GM12878 (cell line): ENCODE measurements around the gene CLSTN2. TPM values are rescaled to one million over a fixed set of nuclear protein-coding genes. Genes with fewer than 3 reads are reported as not detected.

Experiments used
- ATAC-seq: fragments of 200-7000 bp; cut with Tn5 transposase; 3 replicates; pipeline ENCODE4 v1.9.1; 2020; ENCODE audit warnings: mild to moderate bottlenecking, moderate library complexity
- BruUV-seq: library from RNA; stranded (reverse); fragments of 400-500 nt; replicated peaks from 2 replicates; lab custom pipeline; 2021; lab: Mats Ljungman, UMichigan
- CTCF ChIA-PET: fragments of 300-600 bp; sonication (Branson Sonifier 250); formaldehyde crosslinking; extraction: SDS; loops from one replicate; lab custom pipeline; 2021; ENCODE audit warnings: inconsistent platforms; lab: Yijun Ruan, JAX
- POLR2A ChIA-PET: fragments of 350-600 bp; formaldehyde crosslinking; extraction: SDS; loops from one replicate; lab custom pipeline; 2021; ENCODE audit warnings: inconsistent platforms; lab: Charles Lee
- RAD21 ChIA-PET: fragments of 300-600 bp; sonication (Branson Sonifier 250); formaldehyde crosslinking; loops from one replicate; lab custom pipeline; 2023; ENCODE audit warnings: antibody characterized with exemption; ENCODE audit not compliant: unreplicated experiment; lab: Charles Lee
- SMC1A ChIA-PET: fragments of 300-600 bp; sonication (Branson Sonifier 250); formaldehyde crosslinking; loops from one replicate; lab custom pipeline; 2023; ENCODE audit not compliant: unreplicated experiment, uncharacterized antibody; lab: Charles Lee
- DNase-seq: peaks from one replicate; pipeline ENCODE4 v3.0.0-alpha.2; 2011; ENCODE audit warnings: low read depth, low spot score
- FAIRE-seq: peaks from 3 replicates; lab custom pipeline; 2011; peaks lifted over from hg19 to GRCh38; lab: Jason Lieb, UNC
- H2AFZ ChIP-seq: 2 replicates; pipeline ENCODE4 v1.6.0; 2011; ENCODE audit warnings: low read depth, low read length, control low read depth; ENCODE audit not compliant: control insufficient read depth
- H3K27ac ChIP-seq: 2 replicates; pipeline ENCODE4 v1.5.1; 2011; ENCODE audit warnings: control low read depth; ENCODE audit not compliant: control insufficient read depth, insufficient read depth
- H3K27me3 ChIP-seq, 2 experiments: replicated peaks in 1 of 2; 2 replicates each; pipeline versions ENCODE4 v1.6.0 to v1.6.1; 2011; ENCODE audit warnings: low read length in 1 of 2; ENCODE audit not compliant: control insufficient read depth in 2 of 2, insufficient read depth in 2 of 2
- H3K36me3 ChIP-seq, 2 experiments: 2 replicates each; pipeline ENCODE4 v1.5.1; 2011; ENCODE audit warnings: low read length in 1 of 2; ENCODE audit not compliant: control insufficient read depth in 2 of 2, insufficient read depth in 2 of 2
- H3K4me1 ChIP-seq: 2 replicates; pipeline ENCODE4 v1.6.1; 2011; ENCODE audit warnings: mild to moderate bottlenecking, low read length, moderate library complexity, mixed read lengths; ENCODE audit not compliant: control insufficient read depth, insufficient read depth
- H3K4me2 ChIP-seq: 2 replicates; pipeline ENCODE4 v1.6.0; 2011; ENCODE audit warnings: control low read depth; ENCODE audit not compliant: control insufficient read depth, insufficient read depth
- H3K4me3 ChIP-seq: fragments of 200-600 bp; sonication (generic); 2 replicates; pipeline ENCODE4 v1.5.1; 2016
- H3K79me2 ChIP-seq: 2 replicates; pipeline ENCODE4 v1.6.0; 2011; ENCODE audit warnings: low read length; ENCODE audit not compliant: control insufficient read depth, insufficient read depth
- H3K9ac ChIP-seq: 2 replicates; pipeline ENCODE4 v1.8.0; 2011; ENCODE audit warnings: low read length, control low read depth, mixed read lengths; ENCODE audit not compliant: control insufficient read depth, insufficient read depth
- H3K9me3 ChIP-seq: replicated peaks from 3 replicates; pipeline ENCODE4 v1.5.1; 2011; ENCODE audit warnings: mild to moderate bottlenecking, low read length; ENCODE audit not compliant: control insufficient read depth, insufficient read depth
- H4K20me1 ChIP-seq: 2 replicates; pipeline ENCODE4 v1.6.0; 2011; ENCODE audit not compliant: control insufficient read depth, insufficient read depth
- CHD4 ChIP-seq: fragments of 200-600 bp; sonication (generic); IDR thresholded peaks from 2 replicates; pipeline ENCODE4 v1.6.1; 2016; ENCODE audit warnings: mild to moderate bottlenecking
- EP300 ChIP-seq, 2 experiments: fragments of 150-350 bp in 1 of 2; IDR thresholded peaks; 2 replicates each; pipeline ENCODE4 v1.6.1; 2011 to 2012; ENCODE audit warnings: low read depth in 2 of 2, low read length in 2 of 2, borderline replicate concordance in 1 of 2, improper control_type of control experiment in 1 of 2, inconsistent platforms in 1 of 2; ENCODE audit not compliant: control insufficient read depth in 1 of 2
- JUNB ChIP-seq: IDR thresholded peaks from 2 replicates; pipeline ENCODE4 v1.6.1; 2016; ENCODE audit warnings: antibody characterized with exemption, mild to moderate bottlenecking
- MEF2A ChIP-seq: IDR thresholded peaks from 2 replicates; pipeline ENCODE4 v1.6.1; 2011; ENCODE audit warnings: low read depth, mild to moderate bottlenecking, low read length, moderate library complexity; ENCODE audit not compliant: insufficient read depth
- SMAD1 ChIP-seq: fragments of 450-650 bp; IDR thresholded peaks from 2 replicates; pipeline ENCODE4 v1.6.1; 2018; ENCODE audit warnings: mild to moderate bottlenecking, low read depth; ENCODE audit not compliant: partially characterized antibody
- SUZ12 ChIP-seq: fragments of 200-600 bp; sonication (generic); IDR thresholded peaks from one replicate; pipeline ENCODE4 v1.6.1; 2018; ENCODE audit warnings: antibody characterized with exemption, mild to moderate bottlenecking; ENCODE audit not compliant: unreplicated experiment
- TCF7 ChIP-seq: IDR thresholded peaks from 2 replicates; pipeline ENCODE4 v1.6.1; 2014; ENCODE audit warnings: antibody characterized with exemption, borderline replicate concordance
- ZNF24 ChIP-seq: fragments of 450-650 bp; IDR thresholded peaks from 2 replicates; pipeline ENCODE4 v1.6.1; 2017; ENCODE audit warnings: antibody characterized with exemption, mild to moderate bottlenecking
- WGBS: methylation state at CpG from one replicate; pipeline ENCODE4 v1.1.6; 2016; ENCODE audit warnings: low lambda C conversion rate; ENCODE audit not compliant: insufficient replicate concordance, insufficient coverage; ENCODE audit errors: missing lambda C conversion rate; 5-methylcytosine and 5-hydroxymethylcytosine counted together
- in situ Hi-C: fragments of 300-500 bp; cut with MboI; formaldehyde crosslinking; loops from 9 replicates; pipeline ENCODE4 v1.14.3; 2018; ENCODE audit warnings: mixed read lengths
- intact Hi-C: fragments of 100-400 bp; cut with micrococcal nuclease; formaldehyde crosslinking; loops from one replicate; pipeline ENCODE4 v1.14.2; 2022; ENCODE audit not compliant: unreplicated experiment
- polyA plus RNA-seq, 11 experiments: library from polyadenylated mRNA; depleted of rRNA in 4 of 11; unstranded in 6 of 11; stranded (reverse) in 5 of 11; fragments of >200 nt; fragmentation: Nextera tagmentation in 4 of 11; fragmentation: Illumina TruSeq in 1 of 11; extraction: Ambion mirVana in 4 of 11; extraction: Trizol in 1 of 11; gene quantifications; 1 replicate in 1 of 11; 2 replicates in 10 of 11; pipeline versions ENCODE4 v1.2.1 to v1.2.3, GENCODE V29; 2011 to 2016; ENCODE audit warnings: inconsistent platforms in 2 of 11, missing spikeins in 2 of 11, low read depth in 1 of 11
- total RNA-seq, 4 experiments: library from RNA; depleted of rRNA in 3 of 4; stranded (reverse); fragments of >200 nt in 3 of 4; fragmentation: Illumina TruSeq in 1 of 4; extraction: Trizol in 1 of 4; gene quantifications; 2 replicates each; pipeline versions ENCODE4 v1.2.1 to v1.2.3, GENCODE V29; 2013 to 2021
- TF ChIP-seq, protein P1 (sequence below): fragments of 450-650 bp; IDR thresholded peaks from 2 replicates; pipeline ENCODE4 v1.6.1; 2016; ENCODE audit warnings: mild to moderate bottlenecking
- TF ChIP-seq, protein P2 (sequence below): IDR thresholded peaks from 2 replicates; pipeline ENCODE4 v1.6.1; 2012; ENCODE audit warnings: low read depth, low read length, improper control_type of control experiment
- TF ChIP-seq, protein P3 (sequence below): IDR thresholded peaks from 2 replicates; pipeline ENCODE4 v1.6.1; 2011; ENCODE audit warnings: low read depth, low read length, improper control_type of control experiment, borderline replicate concordance
- TF ChIP-seq, protein P4 (sequence below), 3 experiments: IDR thresholded peaks in 2 of 3; conservative IDR thresholded peaks in 1 of 3; 2 replicates each; pipeline ENCODE4 v1.5.1; 2011; ENCODE audit warnings: low read depth in 3 of 3, low read length in 3 of 3, mild to moderate bottlenecking in 3 of 3, control low read depth in 2 of 3, moderate library complexity in 2 of 3, inconsistent platforms in 1 of 3, mixed read lengths in 1 of 3; ENCODE audit not compliant: control insufficient read depth in 2 of 3, insufficient read depth in 1 of 3; ENCODE audit errors: extremely low read depth in 1 of 3
- TF ChIP-seq, protein P5 (sequence below): IDR thresholded peaks from 2 replicates; pipeline ENCODE4 v1.6.1; 2012; ENCODE audit warnings: low read length, inconsistent platforms

CLSTN2 gene
- total and polyA plus RNA-seq, 10 of the 15 experiments (the other 5 are each of a cell fraction or from before 2014, with no cell fraction given), result under 0.01 to 0.10 (median under 0.01) TPM; not detected in 5

DNA sequence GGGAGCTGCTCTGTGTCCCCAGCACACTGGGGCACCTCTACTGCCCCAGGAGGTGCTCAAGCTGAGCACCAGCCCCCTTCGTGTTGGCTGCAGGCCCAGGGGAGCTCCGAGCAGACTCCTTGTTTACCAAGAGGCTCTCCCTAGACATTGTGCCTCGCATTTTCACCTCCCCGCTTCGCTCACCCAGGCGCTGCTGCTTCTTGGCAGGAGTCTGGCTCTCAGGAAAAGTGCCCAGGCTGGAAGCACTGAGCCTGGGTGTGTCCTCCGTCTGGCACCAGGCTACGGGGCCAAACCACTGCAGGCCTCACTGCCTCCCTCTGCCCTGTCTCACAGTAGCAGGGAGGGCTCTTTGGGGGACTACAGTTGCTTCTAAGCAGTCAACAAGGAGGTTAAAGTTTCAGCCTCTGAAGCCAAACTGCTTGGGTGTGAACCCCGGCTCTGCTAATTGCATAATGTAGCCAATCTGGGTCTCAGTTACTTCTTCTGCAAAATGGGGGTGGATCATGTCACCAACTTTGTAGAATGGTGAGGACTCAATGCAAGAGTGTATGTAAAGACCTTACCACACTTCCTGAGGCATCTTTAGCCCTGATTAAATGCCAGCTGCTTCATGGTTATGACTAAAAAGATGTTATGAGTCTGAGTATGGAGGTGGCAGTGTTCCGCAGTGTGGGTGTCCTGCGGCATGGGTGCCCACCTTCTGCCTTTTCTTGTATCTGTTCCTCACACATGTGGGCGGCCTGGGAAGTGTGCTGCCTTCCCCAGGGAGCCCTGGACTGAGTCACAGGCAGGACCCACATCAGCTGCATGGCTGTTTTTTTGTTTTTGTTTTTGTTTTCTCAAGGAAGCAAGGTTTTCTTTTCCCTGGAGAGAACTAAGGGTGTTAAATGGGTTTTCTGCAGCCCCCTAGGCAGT is 88.9 kb downstream of the CLSTN2 start (continued):
- TF ChIP-seq, protein P1, sequence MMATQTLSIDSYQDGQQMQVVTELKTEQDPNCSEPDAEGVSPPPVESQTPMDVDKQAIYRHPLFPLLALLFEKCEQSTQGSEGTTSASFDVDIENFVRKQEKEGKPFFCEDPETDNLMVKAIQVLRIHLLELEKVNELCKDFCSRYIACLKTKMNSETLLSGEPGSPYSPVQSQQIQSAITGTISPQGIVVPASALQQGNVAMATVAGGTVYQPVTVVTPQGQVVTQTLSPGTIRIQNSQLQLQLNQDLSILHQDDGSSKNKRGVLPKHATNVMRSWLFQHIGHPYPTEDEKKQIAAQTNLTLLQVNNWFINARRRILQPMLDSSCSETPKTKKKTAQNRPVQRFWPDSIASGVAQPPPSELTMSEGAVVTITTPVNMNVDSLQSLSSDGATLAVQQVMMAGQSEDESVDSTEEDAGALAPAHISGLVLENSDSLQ, result no peak
- TF ChIP-seq SUZ12 (no peak), ZNF24 (no peak), TCF7 (no peak), EP300 (IDR thresholded peaks at IDR 0.05; ENCODE audit: borderline replicate concordance in 1 of 2, control insufficient read depth in 1 of 2, low read depth in 2 of 2, low read length in 2 of 2) (no peak)
- TF ChIP-seq, protein P2, sequence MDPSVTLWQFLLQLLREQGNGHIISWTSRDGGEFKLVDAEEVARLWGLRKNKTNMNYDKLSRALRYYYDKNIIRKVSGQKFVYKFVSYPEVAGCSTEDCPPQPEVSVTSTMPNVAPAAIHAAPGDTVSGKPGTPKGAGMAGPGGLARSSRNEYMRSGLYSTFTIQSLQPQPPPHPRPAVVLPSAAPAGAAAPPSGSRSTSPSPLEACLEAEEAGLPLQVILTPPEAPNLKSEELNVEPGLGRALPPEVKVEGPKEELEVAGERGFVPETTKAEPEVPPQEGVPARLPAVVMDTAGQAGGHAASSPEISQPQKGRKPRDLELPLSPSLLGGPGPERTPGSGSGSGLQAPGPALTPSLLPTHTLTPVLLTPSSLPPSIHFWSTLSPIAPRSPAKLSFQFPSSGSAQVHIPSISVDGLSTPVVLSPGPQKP, result no peak
- TF ChIP-seq, protein P3, sequence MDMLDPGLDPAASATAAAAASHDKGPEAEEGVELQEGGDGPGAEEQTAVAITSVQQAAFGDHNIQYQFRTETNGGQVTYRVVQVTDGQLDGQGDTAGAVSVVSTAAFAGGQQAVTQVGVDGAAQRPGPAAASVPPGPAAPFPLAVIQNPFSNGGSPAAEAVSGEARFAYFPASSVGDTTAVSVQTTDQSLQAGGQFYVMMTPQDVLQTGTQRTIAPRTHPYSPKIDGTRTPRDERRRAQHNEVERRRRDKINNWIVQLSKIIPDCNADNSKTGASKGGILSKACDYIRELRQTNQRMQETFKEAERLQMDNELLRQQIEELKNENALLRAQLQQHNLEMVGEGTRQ, result no peak

DNA sequence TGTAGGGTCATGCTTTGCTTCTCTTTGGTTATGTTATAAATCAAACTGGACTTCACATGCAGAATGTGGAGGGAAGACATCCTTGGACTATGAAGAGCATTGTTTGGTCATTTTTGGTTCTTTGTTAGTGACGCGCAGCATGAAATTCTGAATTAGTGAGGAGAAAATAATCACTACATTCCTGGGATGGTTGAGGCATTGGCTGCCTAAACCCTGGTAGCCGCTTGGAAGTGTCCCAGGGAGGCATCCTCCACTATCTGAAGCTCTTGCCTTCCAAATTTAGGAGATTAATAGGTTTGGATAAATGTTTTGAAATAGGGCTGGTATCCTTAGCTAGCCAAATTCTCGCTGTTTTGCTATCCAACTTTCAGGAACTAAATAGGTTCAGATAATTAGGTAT is 96.2 kb downstream of the CLSTN2 start:
- RAD21 ChIA-PET, result no interaction called here
- SMC1A ChIA-PET, result no interaction called here
- Histone ChIP-seq H3K4me2 (no peak overlapping the region), H4K20me1 (no peaks in the 10 kb centered on the region), H3K36me3 (no peaks in the 10 kb centered on the region), H3K27ac (no peak overlapping the region), H3K4me3 (no peak overlapping the region), H2AFZ (no peak overlapping the region), H3K9me3 (no peaks in the 10 kb centered on the region), H3K79me2 (no peaks in the 10 kb centered on the region), H3K4me1 (no peaks in the 10 kb centered on the region), H3K27me3 (no peaks in the 10 kb centered on the region), H3K9ac (no peak overlapping the region)
- WGBS, result 61% methylated on average over 4 of the region's 4 CpGs
- no peak for ATAC-seq
- BruUV-seq, result no TSS peak
- DNase-seq, result no peak
- CTCF ChIA-PET, result no interaction called here
- intact Hi-C loops, result no loop called here
- in situ Hi-C loops, result no loop called here
- FAIRE-seq, result no peak
- POLR2A ChIA-PET, result no interaction called here
- TF ChIP-seq MEF2A (no peak), SMAD1 (no peak), CHD4 (no peak), JUNB (no peak)
- TF ChIP-seq, protein P4, sequence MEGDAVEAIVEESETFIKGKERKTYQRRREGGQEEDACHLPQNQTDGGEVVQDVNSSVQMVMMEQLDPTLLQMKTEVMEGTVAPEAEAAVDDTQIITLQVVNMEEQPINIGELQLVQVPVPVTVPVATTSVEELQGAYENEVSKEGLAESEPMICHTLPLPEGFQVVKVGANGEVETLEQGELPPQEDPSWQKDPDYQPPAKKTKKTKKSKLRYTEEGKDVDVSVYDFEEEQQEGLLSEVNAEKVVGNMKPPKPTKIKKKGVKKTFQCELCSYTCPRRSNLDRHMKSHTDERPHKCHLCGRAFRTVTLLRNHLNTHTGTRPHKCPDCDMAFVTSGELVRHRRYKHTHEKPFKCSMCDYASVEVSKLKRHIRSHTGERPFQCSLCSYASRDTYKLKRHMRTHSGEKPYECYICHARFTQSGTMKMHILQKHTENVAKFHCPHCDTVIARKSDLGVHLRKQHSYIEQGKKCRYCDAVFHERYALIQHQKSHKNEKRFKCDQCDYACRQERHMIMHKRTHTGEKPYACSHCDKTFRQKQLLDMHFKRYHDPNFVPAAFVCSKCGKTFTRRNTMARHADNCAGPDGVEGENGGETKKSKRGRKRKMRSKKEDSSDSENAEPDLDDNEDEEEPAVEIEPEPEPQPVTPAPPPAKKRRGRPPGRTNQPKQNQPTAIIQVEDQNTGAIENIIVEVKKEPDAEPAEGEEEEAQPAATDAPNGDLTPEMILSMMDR (IDR thresholded peaks at IDR 0.05 in 2 of 3, conservative IDR thresholded peaks at IDR 0.05 in 1 of 3; ENCODE audit: control insufficient read depth in 2 of 3, extremely low read depth in 1 of 3, insufficient read depth in 1 of 3, low read depth in 3 of 3, low read length in 3 of 3), result no peak
- TF ChIP-seq, protein P5, sequence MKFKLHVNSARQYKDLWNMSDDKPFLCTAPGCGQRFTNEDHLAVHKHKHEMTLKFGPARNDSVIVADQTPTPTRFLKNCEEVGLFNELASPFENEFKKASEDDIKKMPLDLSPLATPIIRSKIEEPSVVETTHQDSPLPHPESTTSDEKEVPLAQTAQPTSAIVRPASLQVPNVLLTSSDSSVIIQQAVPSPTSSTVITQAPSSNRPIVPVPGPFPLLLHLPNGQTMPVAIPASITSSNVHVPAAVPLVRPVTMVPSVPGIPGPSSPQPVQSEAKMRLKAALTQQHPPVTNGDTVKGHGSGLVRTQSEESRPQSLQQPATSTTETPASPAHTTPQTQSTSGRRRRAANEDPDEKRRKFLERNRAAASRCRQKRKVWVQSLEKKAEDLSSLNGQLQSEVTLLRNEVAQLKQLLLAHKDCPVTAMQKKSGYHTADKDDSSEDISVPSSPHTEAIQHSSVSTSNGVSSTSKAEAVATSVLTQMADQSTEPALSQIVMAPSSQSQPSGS, result no peak
